Glomerular endothelial cell (primary cell): ENCODE measurements around the gene ATP5F1A. TPM values are rescaled to one million over a fixed set of nuclear protein-coding genes. Genes with fewer than 3 reads are reported as not detected.
"Not testable (repeated sequence)": the region's sequence is repeated elsewhere in the genome, so short reads cannot be mapped to it uniquely, and the experiment has no call there.

Experiments used
- DNase-seq: peaks from one replicate; pipeline ENCODE4 v3.0.0-alpha.2; 2011; ENCODE audit warnings: low read depth, low spot score; ENCODE audit errors: extremely low read depth
- total RNA-seq: library from RNA; depleted of rRNA; stranded (reverse); fragments of >200 nt; gene quantifications from 2 replicates; pipeline ENCODE4 v1.2.3, GENCODE V29; 2015

ATP5F1A gene
- total RNA-seq, 1 donor from 2014 or later = 306 TPM

DNA sequence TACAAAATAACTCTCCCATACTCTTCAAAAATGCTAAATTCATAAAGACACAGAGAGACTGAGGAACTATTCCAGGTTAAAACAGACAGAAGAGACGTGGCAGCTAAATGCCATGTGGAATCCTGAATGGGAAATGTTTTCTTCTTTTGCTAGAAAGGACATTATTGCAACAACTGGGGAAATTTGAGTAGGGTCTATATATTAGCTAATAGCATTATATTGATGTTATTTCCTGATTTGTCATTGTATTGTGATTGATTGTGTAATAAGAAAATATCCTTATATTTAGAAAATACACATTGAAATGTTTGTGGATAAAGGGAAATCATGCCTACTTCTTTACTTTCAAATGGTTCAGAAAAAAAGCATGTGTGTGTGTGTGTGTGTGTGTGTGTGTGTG, 49.5 kb downstream of the ATP5F1A start:
- DNase-seq = no peak

DNA sequence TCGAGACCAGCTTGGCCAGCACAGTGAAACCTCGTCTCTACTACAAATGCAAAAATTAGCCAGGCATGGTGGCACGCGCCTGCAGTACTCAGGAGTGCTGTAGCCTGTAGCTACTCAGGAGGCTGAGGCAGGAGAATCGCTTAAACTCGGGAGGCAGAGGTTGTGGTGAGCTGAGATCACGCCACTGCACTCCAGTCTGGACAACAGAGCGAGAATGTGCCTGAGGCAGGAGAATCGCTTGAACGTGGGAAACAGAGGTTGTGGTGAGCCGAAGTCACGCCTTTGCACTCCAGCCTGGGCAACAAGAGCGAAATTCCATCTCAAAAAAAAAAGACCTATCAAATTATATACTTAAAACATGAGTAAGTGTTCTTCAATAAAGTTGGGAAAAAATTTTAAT, 50.7 kb downstream of the ATP5F1A start:
- DNase-seq = not testable (repeated sequence)

GRCh38 chr18:46046688-46047087, 51.4 kb downstream of the ATP5F1A start:
- DNase-seq = no peak

DNA sequence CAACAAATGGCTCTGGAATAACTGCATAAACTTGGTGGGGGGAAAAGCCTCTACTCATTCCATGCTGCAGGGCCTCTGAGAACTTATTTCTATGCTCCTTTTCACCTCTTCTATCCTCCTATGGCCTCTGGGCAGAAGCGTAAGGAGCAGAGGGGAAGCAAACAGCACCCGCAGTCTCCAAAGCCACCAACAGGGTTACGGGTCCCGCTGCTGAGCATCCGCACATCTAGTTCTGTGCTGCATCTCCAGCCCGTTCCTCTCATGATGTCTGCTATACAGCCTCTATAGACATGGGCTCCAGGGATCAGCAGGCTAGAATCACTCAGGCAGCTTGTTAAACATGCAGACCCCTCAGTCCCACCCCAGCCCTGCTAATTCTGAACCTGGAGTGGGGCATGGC, 52.0 kb downstream of the ATP5F1A start:
- no peak for DNase-seq

GRCh38 chr18:46042571-46043123, 55.4 kb downstream of the ATP5F1A start:
- DNase-seq = no peak

DNA sequence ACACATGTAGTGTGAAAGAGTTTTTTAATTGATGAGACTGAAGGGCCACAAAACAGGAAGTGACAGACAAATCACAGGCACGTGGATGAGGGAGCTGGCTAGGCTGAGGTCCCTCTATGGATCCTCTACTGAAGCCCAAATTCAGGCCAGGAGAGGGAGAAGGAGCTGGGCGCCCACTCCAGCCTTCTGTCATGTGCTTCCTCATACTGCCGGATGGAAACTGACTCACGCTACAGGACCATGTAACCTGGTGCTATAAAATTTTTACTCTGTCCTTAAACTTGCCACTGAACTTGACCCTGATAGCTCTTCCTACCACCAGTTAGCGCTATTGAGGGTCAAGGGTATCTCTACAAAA, 57.4 kb downstream of the ATP5F1A start:
- no peak for DNase-seq

DNA sequence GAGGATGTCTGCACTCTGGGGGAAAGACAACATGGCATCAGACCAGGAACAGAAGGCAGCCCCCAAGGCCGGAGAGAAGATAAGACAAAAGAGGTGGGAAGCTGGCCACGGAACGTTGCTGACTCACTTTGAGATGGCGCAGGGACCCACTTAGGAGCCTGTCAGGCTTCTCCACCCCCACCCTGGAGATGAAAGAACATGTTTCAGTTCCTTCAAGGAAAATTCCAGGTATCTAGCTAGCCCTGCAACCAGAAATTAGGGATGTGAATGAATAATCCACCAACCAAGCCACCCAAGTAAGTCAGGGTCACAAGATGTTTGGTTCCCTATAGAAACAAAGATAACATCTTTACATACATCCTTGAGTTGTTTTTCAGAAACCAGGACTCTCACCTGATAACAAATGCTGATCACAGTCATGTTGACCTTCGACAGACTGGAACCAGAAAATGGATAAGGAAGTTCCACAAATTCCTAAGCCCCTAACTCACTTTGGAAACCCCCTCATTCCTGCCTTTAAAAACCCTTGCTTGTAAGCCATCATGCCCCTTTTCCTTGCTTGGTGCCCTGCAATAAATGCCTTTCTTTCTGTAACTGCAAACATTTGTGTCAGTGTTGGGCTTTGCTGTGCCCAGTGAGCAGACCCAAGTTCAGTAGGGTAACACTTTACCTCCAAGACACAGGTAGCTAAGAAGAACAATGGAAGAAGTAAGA, 57.9 kb downstream of the ATP5F1A start:
- DNase-seq = no peak

- DNase-seq = no peak
Measured at GRCh38 chr18:46037512-46038305, 60.4 kb downstream of the ATP5F1A start.

GRCh38 chr18:46035696-46036680, 62.1 kb downstream of the ATP5F1A start:
- DNase-seq = no peak

GRCh38 chr18:46034230-46034629, 63.9 kb downstream of the ATP5F1A start:
- DNase-seq = no peak

- no peak for DNase-seq
Measured at GRCh38 chr18:46031741-46032140, 66.4 kb downstream of the ATP5F1A start.

Other genes starting within 250 kb of the ATP5F1A start
- gene EPG5, start 131.0 kb downstream of the ATP5F1A start, total RNA-seq = 30.1 and 30.4 TPM in 2 replicates
- gene PSTPIP2, start 26.0 kb downstream of the ATP5F1A start, total RNA-seq = 6.9 and 8.9 TPM in 2 replicates
- 46.8 and 83.5 TPM in 2 replicates for gene HAUS1, start 6.1 kb upstream of the ATP5F1A start, total RNA-seq